ENCODE data around the gene CDC42BPG.

Gene CDC42BPG

GRCh38 chr11:64829536-64830251, 14.8 kb downstream of the CDC42BPG start:
- H2AK5ac ChIP-seq (ENCODE audit: low read length), result no peak overlapping the region
- no peak overlapping the region for H3K4me2 ChIP-seq (ENCODE audit: low read length)
- peaks cover 93 to 97% of the 10 kb centered on the region in 2 experiments for H3K36me3 ChIP-seq (ENCODE audit: control insufficient read depth in 1 of 2, insufficient read depth in 2 of 2, low read length in 2 of 2)
- no peak overlapping the region for H4K8ac ChIP-seq (ENCODE audit: low read depth, low read length)
- H4K12ac ChIP-seq (ENCODE audit: low read depth, low read length), result no peak overlapping the region
- WGBS (ENCODE audit: extremely low coverage, insufficient coverage, insufficient read length), result no CpG with 5 or more reads among the region's 43 CpGs
- H3K27me3 ChIP-seq (ENCODE audit: insufficient read depth, low read length), result no peaks in the 10 kb centered on the region
- DNase-seq, result no peak
- H3K27ac ChIP-seq (ENCODE audit: low read depth, low read length), result no peak overlapping the region
- no peaks in the 10 kb centered on the region for H3K4me1 ChIP-seq (ENCODE audit: control insufficient read depth in 1 of 2, insufficient read depth in 2 of 2, low read length in 2 of 2)
- no peak overlapping the region for H3K18ac ChIP-seq (ENCODE audit: low read length)
- H3K23ac ChIP-seq (ENCODE audit: low read length), result no peak overlapping the region
- H3K79me1 ChIP-seq (ENCODE audit: low read length), result no peaks in the 10 kb centered on the region
- no peak overlapping the region for H2AFZ ChIP-seq (ENCODE audit: insufficient read depth, low read length, poor library complexity)
- H2BK12ac ChIP-seq (ENCODE audit: low read length), result no peak overlapping the region
- H3K4ac ChIP-seq (ENCODE audit: low read depth, low read length), result no peak overlapping the region
- H3K79me2 ChIP-seq (ENCODE audit: control insufficient read depth, insufficient read depth, low read length, poor library complexity), result no peaks in the 10 kb centered on the region
- H3K9ac ChIP-seq (ENCODE audit: low read length), result no peak overlapping the region
- H4K91ac ChIP-seq (ENCODE audit: low read depth, low read length), result no peak overlapping the region
- H3K14ac ChIP-seq (ENCODE audit: low read length), result no peak overlapping the region
- peaks cover 4% of the 10 kb centered on the region for H3K9me3 ChIP-seq (ENCODE audit: insufficient read depth, low read depth, low read length)
- no peak overlapping the region for H2BK5ac ChIP-seq (ENCODE audit: low read depth, low read length, poor library complexity)
- H3K4me3 ChIP-seq (ENCODE audit: low read depth, low read length), result no peak overlapping the region
- no peak overlapping the region for H2BK120ac ChIP-seq (ENCODE audit: insufficient read depth, low read length, poor library complexity)

DNA sequence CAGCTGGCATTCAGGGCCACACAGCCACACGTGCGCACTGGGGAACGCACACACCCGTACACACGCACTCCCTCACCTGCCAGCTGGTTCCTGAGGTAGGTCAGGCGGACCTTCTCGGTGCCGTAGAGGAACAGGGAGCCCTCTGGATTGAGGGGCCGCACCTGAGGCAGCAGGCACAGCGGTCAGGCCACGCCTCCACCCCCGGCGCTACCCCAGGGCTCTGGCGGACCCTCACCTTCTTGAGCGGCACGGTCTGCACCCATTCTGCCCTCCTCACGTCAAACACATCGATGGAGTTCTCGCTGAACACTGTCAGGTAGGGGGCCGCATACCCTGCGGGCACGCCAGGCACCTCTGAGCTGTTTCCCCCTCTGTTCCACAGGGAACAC, 17.0 kb downstream of the CDC42BPG start:
- no peak overlapping the region for H3K4me2 ChIP-seq (ENCODE audit: low read length)
- H2AK5ac ChIP-seq (ENCODE audit: low read length), result no peak overlapping the region
- no peak overlapping the region for H3K14ac ChIP-seq (ENCODE audit: low read length)
- H3K23ac ChIP-seq (ENCODE audit: low read length), result no peak overlapping the region
- no peaks in the 10 kb centered on the region for H3K79me2 ChIP-seq (ENCODE audit: control insufficient read depth, insufficient read depth, low read length, poor library complexity)
- no peak overlapping the region for H3K9ac ChIP-seq (ENCODE audit: low read length)
- DNase-seq, result no peak
- no peak overlapping the region for H4K91ac ChIP-seq (ENCODE audit: low read depth, low read length)
- H2BK5ac ChIP-seq (ENCODE audit: low read depth, low read length, poor library complexity), result no peak overlapping the region
- H3K4me3 ChIP-seq (ENCODE audit: low read depth, low read length), result no peak overlapping the region
- no peak overlapping the region for H4K12ac ChIP-seq (ENCODE audit: low read depth, low read length)
- no peaks in the 10 kb centered on the region for H3K27me3 ChIP-seq (ENCODE audit: insufficient read depth, low read length)
- H3K4me1 ChIP-seq (ENCODE audit: control insufficient read depth in 1 of 2, insufficient read depth in 2 of 2, low read length in 2 of 2), result no peaks in the 10 kb centered on the region
- WGBS (ENCODE audit: extremely low coverage, insufficient coverage, insufficient read length), result no CpG with 5 or more reads among the region's 22 CpGs
- no peak overlapping the region for H4K8ac ChIP-seq (ENCODE audit: low read depth, low read length)
- no peak overlapping the region for H2BK120ac ChIP-seq (ENCODE audit: insufficient read depth, low read length, poor library complexity)
- no peak overlapping the region for H3K27ac ChIP-seq (ENCODE audit: low read depth, low read length)
- H3K18ac ChIP-seq (ENCODE audit: low read length), result no peak overlapping the region
- H3K9me3 ChIP-seq (ENCODE audit: insufficient read depth, low read depth, low read length), result peaks cover 4% of the 10 kb centered on the region
- no peak overlapping the region for H3K4ac ChIP-seq (ENCODE audit: low read depth, low read length)
- no peak overlapping the region for H2BK12ac ChIP-seq (ENCODE audit: low read length)
- no peak overlapping the region for H2AFZ ChIP-seq (ENCODE audit: insufficient read depth, low read length, poor library complexity)
- no peaks in the 10 kb centered on the region for H3K79me1 ChIP-seq (ENCODE audit: low read length)
- H3K36me3 ChIP-seq (ENCODE audit: control insufficient read depth in 1 of 2, insufficient read depth in 2 of 2, low read length in 2 of 2), result peaks cover 76 to 85% of the 10 kb centered on the region in 2 experiments

DNA sequence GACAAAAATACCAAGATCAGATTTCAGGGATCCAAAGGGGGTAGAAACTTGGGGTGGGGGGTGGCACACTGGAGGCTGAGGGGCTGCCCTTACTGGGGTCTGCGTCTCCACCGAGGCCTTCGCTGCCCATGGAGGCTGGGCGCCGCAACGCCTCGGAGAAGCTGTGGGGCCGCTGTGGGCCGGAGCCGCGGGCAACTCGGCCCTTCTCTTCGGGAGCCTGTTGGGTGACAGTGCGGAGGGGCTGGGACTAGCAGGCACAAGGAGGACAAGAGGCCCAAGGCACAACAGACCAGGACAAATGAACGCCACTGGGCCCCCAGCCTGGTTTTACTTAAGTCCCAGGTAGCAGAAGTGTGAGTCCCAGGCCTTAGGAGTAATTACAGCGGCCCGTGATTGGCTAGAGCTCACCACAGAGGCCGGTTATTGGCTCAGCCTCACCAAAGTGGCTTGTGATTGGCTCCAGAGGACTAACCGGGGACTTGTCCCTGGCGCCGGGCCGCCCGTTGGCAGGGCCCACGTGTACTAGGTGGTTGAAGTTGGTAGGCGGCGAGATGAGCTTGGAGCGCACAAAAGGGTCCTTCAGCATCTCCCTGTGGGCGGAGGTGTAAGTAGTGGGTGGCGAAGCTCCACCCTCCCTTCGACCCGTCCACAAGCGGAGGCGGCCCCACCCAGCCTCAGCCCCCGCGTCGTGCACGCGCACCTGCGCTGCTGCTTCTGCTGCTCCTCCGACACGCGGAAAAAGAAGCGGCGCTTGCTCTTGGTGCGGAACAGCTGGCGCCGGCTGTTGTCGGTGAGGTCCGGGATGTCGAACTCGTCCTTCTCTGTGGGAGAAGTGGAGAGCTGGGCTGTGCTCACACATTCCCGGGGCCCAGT, 17.6 kb downstream of the CDC42BPG start:
- Histone ChIP-seq H3K18ac (ENCODE audit: low read length) (no peak overlapping the region), H4K12ac (ENCODE audit: low read depth, low read length) (no peak overlapping the region), H3K4me2 (ENCODE audit: low read length) (no peak overlapping the region), H3K4me3 (ENCODE audit: low read depth, low read length) (no peak overlapping the region), H2AFZ (ENCODE audit: insufficient read depth, low read length, poor library complexity) (no peak overlapping the region), H3K79me1 (ENCODE audit: low read length) (no peaks in the 10 kb centered on the region), H3K27ac (ENCODE audit: low read depth, low read length) (no peak overlapping the region), H4K91ac (ENCODE audit: low read depth, low read length) (no peak overlapping the region), H3K27me3 (ENCODE audit: insufficient read depth, low read length) (no peaks in the 10 kb centered on the region), H3K23ac (ENCODE audit: low read length) (no peak overlapping the region), H3K9ac (ENCODE audit: low read length) (no peak overlapping the region), H3K4ac (ENCODE audit: low read depth, low read length) (no peak overlapping the region), H3K9me3 (ENCODE audit: insufficient read depth, low read depth, low read length) (peaks cover 4% of the 10 kb centered on the region), H2BK5ac (ENCODE audit: low read depth, low read length, poor library complexity) (no peak overlapping the region), H3K79me2 (ENCODE audit: control insufficient read depth, insufficient read depth, low read length, poor library complexity) (no peaks in the 10 kb centered on the region), H3K4me1 (ENCODE audit: control insufficient read depth in 1 of 2, insufficient read depth in 2 of 2, low read length in 2 of 2) (no peaks in the 10 kb centered on the region), H2BK12ac (ENCODE audit: low read length) (no peak overlapping the region), H2BK120ac (ENCODE audit: insufficient read depth, low read length, poor library complexity) (no peak overlapping the region), H3K14ac (ENCODE audit: low read length) (no peak overlapping the region), H2AK5ac (ENCODE audit: low read length) (no peak overlapping the region), H3K36me3 (ENCODE audit: control insufficient read depth in 1 of 2, insufficient read depth in 2 of 2, low read length in 2 of 2) (peaks cover 70 to 79% of the 10 kb centered on the region in 2 experiments), H4K8ac (ENCODE audit: low read depth, low read length) (no peak overlapping the region)
- no peak for DNase-seq
- no CpG with 5 or more reads among the region's 52 CpGs for WGBS (ENCODE audit: extremely low coverage, insufficient coverage, insufficient read length)

DNA sequence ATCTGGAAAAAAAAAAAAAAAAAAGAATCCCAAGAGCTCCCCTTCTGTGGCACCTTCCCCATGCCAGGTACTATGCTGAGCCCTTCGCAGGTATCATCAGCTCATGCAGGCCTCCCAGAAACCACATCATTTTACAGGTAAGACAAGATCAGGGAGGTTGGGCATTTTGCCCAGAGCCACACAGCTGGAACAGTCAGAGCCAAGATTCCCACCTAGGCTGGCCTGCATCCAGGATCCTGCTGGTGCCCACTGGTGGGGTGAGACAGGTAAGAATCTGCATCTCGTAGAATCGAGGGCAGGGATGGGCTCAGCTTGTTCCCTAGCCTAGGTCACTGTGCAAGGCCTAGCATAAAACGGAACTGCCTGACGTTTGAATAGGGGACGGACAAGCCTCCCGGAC, 18.4 kb downstream of the CDC42BPG start:
- Histone ChIP-seq H2AFZ (ENCODE audit: insufficient read depth, low read length, poor library complexity) (no peak overlapping the region), H3K23ac (ENCODE audit: low read length) (no peak overlapping the region), H3K27me3 (ENCODE audit: insufficient read depth, low read length) (no peaks in the 10 kb centered on the region), H2BK5ac (ENCODE audit: low read depth, low read length, poor library complexity) (no peak overlapping the region), H3K36me3 (ENCODE audit: control insufficient read depth in 1 of 2, insufficient read depth in 2 of 2, low read length in 2 of 2) (peaks cover 63 to 71% of the 10 kb centered on the region in 2 experiments), H2BK120ac (ENCODE audit: insufficient read depth, low read length, poor library complexity) (no peak overlapping the region), H2BK12ac (ENCODE audit: low read length) (no peak overlapping the region), H4K12ac (ENCODE audit: low read depth, low read length) (no peak overlapping the region), H3K4me2 (ENCODE audit: low read length) (no peak overlapping the region), H2AK5ac (ENCODE audit: low read length) (no peak overlapping the region), H3K4me3 (ENCODE audit: low read depth, low read length) (no peak overlapping the region), H3K14ac (ENCODE audit: low read length) (no peak overlapping the region), H4K91ac (ENCODE audit: low read depth, low read length) (no peak overlapping the region), H3K79me1 (ENCODE audit: low read length) (no peaks in the 10 kb centered on the region), H3K79me2 (ENCODE audit: control insufficient read depth, insufficient read depth, low read length, poor library complexity) (no peaks in the 10 kb centered on the region), H3K4ac (ENCODE audit: low read depth, low read length) (no peak overlapping the region), H3K18ac (ENCODE audit: low read length) (no peak overlapping the region), H4K8ac (ENCODE audit: low read depth, low read length) (no peak overlapping the region), H3K9ac (ENCODE audit: low read length) (no peak overlapping the region), H3K4me1 (ENCODE audit: control insufficient read depth in 1 of 2, insufficient read depth in 2 of 2, low read length in 2 of 2) (no peaks in the 10 kb centered on the region), H3K27ac (ENCODE audit: low read depth, low read length) (no peak overlapping the region), H3K9me3 (ENCODE audit: insufficient read depth, low read depth, low read length) (peaks cover 6% of the 10 kb centered on the region)
- WGBS (ENCODE audit: extremely low coverage, insufficient coverage, insufficient read length), result no CpG with 5 or more reads among the region's 7 CpGs
- no peak for DNase-seq
